ENCODE data around the gene PRICKLE4. TPM values are rescaled to one million over a fixed set of nuclear protein-coding genes. Genes with fewer than 3 reads are reported as not detected.

The PRICKLE4 gene
- total RNA-seq, 1 donor from 2014 or later: not detected

DNA sequence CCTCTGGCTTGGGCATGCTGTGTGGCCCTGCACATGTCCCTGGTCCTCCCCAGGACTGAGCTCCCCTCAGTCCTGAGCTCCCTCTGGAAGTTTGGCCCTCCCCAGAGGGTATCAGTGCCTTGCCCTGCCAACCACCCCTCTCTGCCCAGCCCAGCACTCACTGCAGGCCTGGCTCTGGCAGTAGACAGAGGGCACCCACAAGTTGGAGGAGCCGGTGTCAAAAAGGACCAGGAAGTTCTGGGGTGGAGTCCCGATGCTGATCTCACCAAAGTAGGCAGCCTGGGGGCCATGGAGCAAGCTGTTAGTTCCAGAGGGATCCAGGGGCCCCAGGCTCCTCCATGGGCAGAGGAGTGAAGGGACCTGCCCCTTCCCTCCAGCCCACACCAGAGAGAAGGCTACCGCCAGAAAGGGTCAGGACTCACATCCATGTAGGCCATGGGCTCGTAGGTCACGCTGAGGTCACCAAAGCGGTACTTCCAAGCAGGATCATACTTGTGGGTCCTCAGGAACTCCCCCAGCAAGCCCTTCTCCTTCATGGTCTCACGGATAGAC lies 36.3 kb upstream of the PRICKLE4 start:
- Mint-ChIP-seq H3K4me3 (no peak overlapping the region), H3K9me3 (no peaks in the 10 kb centered on the region)
- H3K27ac ChIP-seq: no peak overlapping the region

DNA sequence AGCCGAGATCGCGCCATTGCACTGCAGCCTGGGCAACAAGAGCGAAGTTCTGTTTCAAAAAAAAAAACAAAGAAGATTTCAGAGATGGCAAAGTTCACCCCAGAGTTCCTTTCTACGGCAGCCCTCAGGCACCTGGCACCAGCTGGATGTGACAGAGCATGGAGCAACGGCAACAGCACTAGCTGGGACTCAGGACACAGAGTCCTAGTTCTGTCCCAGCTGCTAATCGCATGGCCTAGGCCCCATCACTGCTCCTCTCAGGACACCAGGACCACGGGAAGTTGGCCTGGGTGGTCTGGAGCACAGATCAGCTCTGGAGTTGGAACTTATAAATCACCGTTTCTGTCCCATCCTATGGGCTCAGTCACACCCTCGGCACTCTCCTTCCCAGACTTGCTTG lies 34.5 kb upstream of the PRICKLE4 start:
- no peaks in the 10 kb centered on the region for H3K36me3 ChIP-seq
- TF ChIP-seq EZH2phosphoT487 (IDR thresholded peaks at IDR 0.05) (no peak), EZH2 (IDR thresholded peaks at IDR 0.05) (no peak)
- TF ChIP-seq, protein P1, sequence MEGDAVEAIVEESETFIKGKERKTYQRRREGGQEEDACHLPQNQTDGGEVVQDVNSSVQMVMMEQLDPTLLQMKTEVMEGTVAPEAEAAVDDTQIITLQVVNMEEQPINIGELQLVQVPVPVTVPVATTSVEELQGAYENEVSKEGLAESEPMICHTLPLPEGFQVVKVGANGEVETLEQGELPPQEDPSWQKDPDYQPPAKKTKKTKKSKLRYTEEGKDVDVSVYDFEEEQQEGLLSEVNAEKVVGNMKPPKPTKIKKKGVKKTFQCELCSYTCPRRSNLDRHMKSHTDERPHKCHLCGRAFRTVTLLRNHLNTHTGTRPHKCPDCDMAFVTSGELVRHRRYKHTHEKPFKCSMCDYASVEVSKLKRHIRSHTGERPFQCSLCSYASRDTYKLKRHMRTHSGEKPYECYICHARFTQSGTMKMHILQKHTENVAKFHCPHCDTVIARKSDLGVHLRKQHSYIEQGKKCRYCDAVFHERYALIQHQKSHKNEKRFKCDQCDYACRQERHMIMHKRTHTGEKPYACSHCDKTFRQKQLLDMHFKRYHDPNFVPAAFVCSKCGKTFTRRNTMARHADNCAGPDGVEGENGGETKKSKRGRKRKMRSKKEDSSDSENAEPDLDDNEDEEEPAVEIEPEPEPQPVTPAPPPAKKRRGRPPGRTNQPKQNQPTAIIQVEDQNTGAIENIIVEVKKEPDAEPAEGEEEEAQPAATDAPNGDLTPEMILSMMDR (IDR thresholded peaks at IDR 0.05): no peak
- no peaks in the 10 kb centered on the region for H3K79me2 ChIP-seq (ENCODE audit: low read depth)
- no peak overlapping the region for H3K4me2 ChIP-seq
- Mint-ChIP-seq H3K36me3 (no peaks in the 10 kb centered on the region), H3K27me3 (ENCODE audit: insufficient read depth, low read depth) (peaks cover 2% of the 10 kb centered on the region), H3K4me1 (no peaks in the 10 kb centered on the region), H3K27ac (no peak overlapping the region), H3K9me3 (no peaks in the 10 kb centered on the region), H3K4me3 (no peak overlapping the region)
- H3K9ac ChIP-seq: no peak overlapping the region
- no peak overlapping the region for H3K4me3 ChIP-seq
- no peak overlapping the region for H2AFZ ChIP-seq (replicated peaks)
- peaks cover 4% of the 10 kb centered on the region for H3K4me1 ChIP-seq
- H3K27ac ChIP-seq: no peak overlapping the region
- no peaks in the 10 kb centered on the region for H4K20me1 ChIP-seq (ENCODE audit: low read depth)
- no peaks in the 10 kb centered on the region for H3F3A ChIP-seq (ENCODE audit: low read depth)
- no peaks in the 10 kb centered on the region for H3K27me3 ChIP-seq
- DNase-seq (ENCODE audit: low spot score): no peak
- no peaks in the 10 kb centered on the region for H3K9me3 ChIP-seq (ENCODE audit: low read depth)

More for the DNA sequence above, 36.3 kb upstream of the PRICKLE4 start:
- Histone ChIP-seq H3K36me3 (no peaks in the 10 kb centered on the region), H3F3A (ENCODE audit: low read depth) (no peaks in the 10 kb centered on the region), H3K4me3 (no peak overlapping the region), H3K4me1 (peaks cover 4% of the 10 kb centered on the region), H3K9me3 (ENCODE audit: low read depth) (no peaks in the 10 kb centered on the region), H2AFZ (replicated peaks) (no peak overlapping the region), H3K27me3 (no peaks in the 10 kb centered on the region), H3K79me2 (ENCODE audit: low read depth) (no peaks in the 10 kb centered on the region), H3K4me2 (no peak overlapping the region), H4K20me1 (ENCODE audit: low read depth) (no peaks in the 10 kb centered on the region), H3K9ac (no peak overlapping the region)
- TF ChIP-seq, protein P1 (IDR thresholded peaks at IDR 0.05): no peak
- no peak for TF ChIP-seq EZH2phosphoT487 (IDR thresholded peaks at IDR 0.05)
- TF ChIP-seq EZH2 (IDR thresholded peaks at IDR 0.05): no peak
- no peak overlapping the region for H3K27ac Mint-ChIP-seq
- DNase-seq (ENCODE audit: low spot score): no peak
- H3K4me1 Mint-ChIP-seq: no peaks in the 10 kb centered on the region
- no peaks in the 10 kb centered on the region for H3K36me3 Mint-ChIP-seq
- H3K27me3 Mint-ChIP-seq (ENCODE audit: insufficient read depth, low read depth): peaks cover 2% of the 10 kb centered on the region

DNA sequence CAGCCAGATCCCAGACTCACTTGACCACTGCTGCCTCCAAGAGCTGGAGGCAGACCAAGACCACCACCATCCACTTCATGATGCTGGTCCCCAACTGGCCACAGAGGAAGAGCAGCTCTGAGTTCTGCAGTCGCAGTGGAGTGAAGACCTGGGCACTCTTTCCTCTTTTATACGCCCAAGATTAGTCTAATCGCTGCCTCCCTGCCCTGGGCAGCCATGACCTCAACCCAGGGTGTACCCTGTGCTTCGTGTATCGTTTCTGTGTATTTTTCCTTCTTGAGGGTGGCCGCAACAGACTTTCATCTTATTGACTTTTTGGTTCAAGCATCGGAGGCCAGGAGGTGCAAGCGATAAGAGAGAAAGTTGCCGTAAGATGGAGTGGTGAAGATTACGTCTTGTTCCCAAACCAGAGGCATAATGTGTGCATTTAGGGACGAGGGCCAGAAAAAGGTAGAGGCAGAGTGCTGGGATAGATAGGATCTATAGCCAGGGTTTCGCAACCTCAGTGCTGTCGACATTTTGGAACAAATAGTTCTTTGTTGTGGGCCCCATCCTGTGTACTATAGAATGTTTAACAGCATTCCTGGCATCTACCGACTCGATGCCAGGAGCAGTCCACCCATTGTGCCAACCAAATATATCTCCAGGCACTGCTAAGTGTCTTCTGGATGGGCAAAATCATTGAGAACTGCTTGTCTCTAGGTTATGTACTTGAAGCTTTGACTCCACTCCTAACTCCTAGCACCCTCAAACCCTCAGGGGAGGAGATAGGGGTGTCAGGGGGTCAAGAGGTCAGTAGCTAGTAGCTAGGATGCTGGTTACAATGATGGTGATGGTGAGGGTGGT lies 33.1 kb upstream of the PRICKLE4 start, which contains the start of gene PGC:
PGC (minus strand) TSS at position 142 of the 846 bp plus-strand sequence; CDS start at position 79, 63 bp downstream.
- Histone ChIP-seq H3K79me2 (ENCODE audit: low read depth) (no peaks in the 10 kb centered on the region), H3K9me3 (ENCODE audit: low read depth) (no peaks in the 10 kb centered on the region), H3K27ac (no peak within 1 kb of the TSS), H3K4me3 (no peak within 1 kb of the TSS), H4K20me1 (ENCODE audit: low read depth) (no peaks in the 10 kb centered on the region), H2AFZ (replicated peaks) (no peak within 1 kb of the TSS), H3K36me3 (no peaks in the 10 kb centered on the region), H3K4me2 (no peak within 1 kb of the TSS), H3K27me3 (no peaks in the 10 kb centered on the region), H3K4me1 (no peaks in the 10 kb centered on the region), H3F3A (ENCODE audit: low read depth) (no peaks in the 10 kb centered on the region), H3K9ac (no peak within 1 kb of the TSS)
- H3K4me1 Mint-ChIP-seq: no peaks in the 10 kb centered on the region
- no peak for DNase-seq (ENCODE audit: low spot score)
- no peaks in the 10 kb centered on the region for H3K36me3 Mint-ChIP-seq
- TF ChIP-seq EZH2phosphoT487 (IDR thresholded peaks at IDR 0.05): no peak
- TF ChIP-seq, protein P1 (IDR thresholded peaks at IDR 0.05): no peak
- no peak for TF ChIP-seq EZH2 (IDR thresholded peaks at IDR 0.05)
- no peak within 1 kb of the TSS for H3K27ac Mint-ChIP-seq
- H3K9me3 Mint-ChIP-seq: no peaks in the 10 kb centered on the region
- H3K27me3 Mint-ChIP-seq (ENCODE audit: insufficient read depth, low read depth): peaks cover 2% of the 10 kb centered on the region
- no peak within 1 kb of the TSS for H3K4me3 Mint-ChIP-seq

Data from neural progenitor cell (in vitro differentiated cells).